Neural progenitor cell (in vitro differentiated cells): Measurements from ENCODE around the gene PDE11A.

Source experiments
- CTCF ChIP-seq: fragments of 200-600 bp; sonication (generic); IDR thresholded peaks from 2 replicates; pipeline ENCODE4 v1.5.1; 2017; ENCODE audit warnings: antibody characterized with exemption, mild to moderate bottlenecking
- EZH2 ChIP-seq: fragments of 200-600 bp; sonication (generic); IDR thresholded peaks from 2 replicates; pipeline ENCODE4 v1.6.1; 2017; ENCODE audit warnings: antibody characterized with exemption, mild to moderate bottlenecking, moderate library complexity
- EZH2phosphoT487 ChIP-seq: fragments of 200-600 bp; sonication (generic); IDR thresholded peaks from 2 replicates; pipeline ENCODE4 v1.6.1; 2017; ENCODE audit warnings: antibody characterized with exemption

GRCh38 chr2:177689623-177690022 is 383.0 kb downstream of the PDE11A start:
- TF ChIP-seq CTCF (no peak), EZH2phosphoT487 (no peak), EZH2 (no peak)
